BLaER1 treated with 17β-estradiol and CSF1 and Interleukin-3, amounts not matched to agents 10 nM and 100 nM (cell line): Measurements from ENCODE around the gene GNE.
"Not testable (repeated sequence)": the region's sequence is repeated elsewhere in the genome, so short reads cannot be mapped to it uniquely, and the experiment has no call there.

Experiments
- H3K27ac ChIP-seq, 11 experiments: shearing (Covaris generic); formaldehyde crosslinking; 2 replicates each; pipeline ENCODE4 v1.8.1; 2022
- H3K27me3 ChIP-seq, 11 experiments: shearing (Covaris generic); formaldehyde crosslinking; 2 replicates each; pipeline ENCODE4 v1.8.1; 2022
- H3K36me3 ChIP-seq, 11 experiments: shearing (Covaris generic); formaldehyde crosslinking; 2 replicates each; pipeline ENCODE4 v1.8.1; 2022
- H3K4me1 ChIP-seq, 10 experiments: shearing (Covaris generic); formaldehyde crosslinking; 2 replicates each; pipeline ENCODE4 v1.8.1; 2022
- H3K4me2 ChIP-seq, 11 experiments: shearing (Covaris generic); formaldehyde crosslinking; 2 replicates each; pipeline ENCODE4 v1.8.1; 2022
- H3K4me3 ChIP-seq, 10 experiments: shearing (Covaris generic); formaldehyde crosslinking; 2 replicates each; pipeline ENCODE4 v1.8.1; 2022
- H3K9ac ChIP-seq, 11 experiments: shearing (Covaris generic); formaldehyde crosslinking; 2 replicates each; pipeline ENCODE4 v1.8.1; 2022
- H3K9me3 ChIP-seq, 11 experiments: shearing (Covaris generic); formaldehyde crosslinking; replicated peaks in 1 of 11; 2 replicates each; pipeline ENCODE4 v1.8.1; 2022
- H4K20me1 ChIP-seq, 11 experiments: shearing (Covaris generic); formaldehyde crosslinking; 2 replicates each; pipeline ENCODE4 v1.8.1; 2022
- Cebpa-rat ChIP-seq, 11 experiments: shearing (Covaris generic); IDR thresholded peaks; 2 replicates each; pipeline ENCODE4 v1.8.1; 2022

The GNE gene

GRCh38 chr9:36258208-36258995 lies at the start of gene GNE:
TSS of gene GNE (minus strand) at chr9:36258448. CDS start at chr9:36249355, 9,093 bp downstream.
- Histone ChIP-seq H3K9ac (peak within 1 kb of the TSS; percentile 77 to 88 (median 85)), H3K4me3 (peak within 1 kb of the TSS; percentile 61 to 77 (median 68)), H3K27me3 (no peaks in the 10 kb centered on the region), H3K9me3 (no peaks in the 10 kb centered on the region), H4K20me1 (peaks cover 0 to 26% (median 5%) of the 10 kb centered on the region in 11 experiments; a peak in 9 of 22 replicates), H3K27ac (peak within 1 kb of the TSS; percentile 58 to 92 (median 80)), H3K4me1 (peaks cover 10 to 16% (median 14%) of the 10 kb centered on the region in 10 experiments), H3K4me2 (peak within 1 kb of the TSS; percentile 67 to 95 (median 82)), H3K36me3 (peaks cover 0 to 19% (median 8%) of the 10 kb centered on the region in 11 experiments; a peak in 7 of 22 replicates)
- no peak for TF ChIP-seq Cebpa-rat (IDR thresholded peaks at IDR 0.05)

DNA sequence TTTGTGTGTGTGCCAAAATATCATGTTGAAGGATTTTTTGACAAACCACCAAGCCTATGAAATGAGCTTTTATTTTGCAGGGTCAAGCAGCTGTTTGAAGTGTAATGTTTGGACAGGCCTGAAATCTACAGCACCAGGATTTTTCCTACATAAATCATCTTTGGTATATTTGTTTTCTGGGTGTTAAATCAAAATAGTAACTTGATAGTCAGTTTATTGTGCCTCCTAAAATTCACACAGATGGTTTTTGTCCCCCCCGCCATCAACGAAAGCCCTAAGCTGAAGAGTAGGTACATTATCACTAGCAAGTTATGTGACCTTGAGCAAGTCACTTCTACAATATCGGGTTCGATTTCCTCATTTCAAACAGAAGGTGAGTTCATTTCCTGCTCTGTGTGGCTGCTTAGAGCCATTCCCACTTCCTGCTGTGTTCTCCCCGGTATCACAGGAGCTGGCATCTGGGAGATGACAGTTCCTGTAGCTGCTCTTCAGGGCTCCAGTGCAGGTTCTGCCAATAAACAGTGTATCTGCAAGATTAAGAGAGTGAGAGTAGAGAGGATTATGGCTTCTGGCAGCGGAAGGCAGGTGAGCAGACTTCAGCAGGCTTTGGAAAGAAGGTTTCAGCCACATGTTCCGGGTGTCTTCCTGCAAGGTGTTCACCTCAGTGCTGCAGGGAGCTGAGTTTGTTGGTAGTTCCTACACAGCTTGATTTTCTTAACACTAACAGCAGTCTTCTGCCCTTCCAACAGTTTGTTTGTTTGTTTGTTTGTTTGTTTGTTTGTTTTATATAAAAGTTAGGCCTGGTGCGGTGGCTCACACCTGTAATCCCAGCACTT lies 48.4 kb upstream of the GNE start:
- Histone ChIP-seq H3K9me3 (no peaks in the 10 kb centered on the region), H3K4me1 (peaks cover 0 to 9% (median 6%) of the 10 kb centered on the region in 10 experiments; a peak in 13 of 20 replicates), H3K9ac (no peak overlapping the region), H3K4me2 (peak overlapping the region in 5 of 11 experiments; percentile 36 to 56 (median 48); a peak in 10 of 22 replicates), H3K27ac (no peak overlapping the region), H3K27me3 (no peaks in the 10 kb centered on the region), H4K20me1 (no peaks in the 10 kb centered on the region), H3K36me3 (no peaks in the 10 kb centered on the region), H3K4me3 (no peak overlapping the region)
- no peak for TF ChIP-seq Cebpa-rat (IDR thresholded peaks at IDR 0.05)

GRCh38 chr9:36304366-36304765 lies 46.1 kb upstream of the GNE start:
- H3K9ac ChIP-seq, H3K9me3 ChIP-seq, H3K4me1 ChIP-seq, H3K4me3 ChIP-seq, H3K27ac ChIP-seq, H3K4me2 ChIP-seq, H4K20me1 ChIP-seq, H3K36me3 ChIP-seq, H3K27me3 ChIP-seq: not testable (repeated sequence)

DNA sequence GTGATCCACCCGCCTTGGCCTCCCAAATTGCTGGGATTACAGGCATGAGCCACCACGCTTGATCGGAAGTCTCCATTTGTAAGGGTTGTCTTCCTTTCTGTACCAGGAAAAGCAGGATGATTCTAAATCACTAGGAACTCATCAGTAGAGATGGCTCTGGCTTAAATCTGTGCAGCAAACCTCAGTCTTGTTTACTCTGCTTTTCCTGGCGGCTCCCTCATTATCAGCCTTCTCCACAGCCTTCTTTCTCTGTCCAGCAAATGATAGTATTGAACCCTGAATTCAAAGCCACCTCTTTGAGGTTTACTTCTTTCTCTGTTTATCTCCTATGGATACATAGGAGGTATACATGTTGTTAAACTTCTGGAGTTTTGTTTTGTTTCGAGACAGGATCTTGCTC lies 43.0 kb upstream of the GNE start:
- TF ChIP-seq Cebpa-rat (IDR thresholded peaks at IDR 0.05): no peak
- Histone ChIP-seq H3K4me2 (no peak overlapping the region), H3K27ac (no peak overlapping the region), H3K4me1 (peaks cover 0 to 1% (median under 1%) of the 10 kb centered on the region in 10 experiments; a peak in 4 of 20 replicates), H4K20me1 (no peaks in the 10 kb centered on the region), H3K9ac (no peak overlapping the region), H3K36me3 (no peaks in the 10 kb centered on the region), H3K9me3 (no peaks in the 10 kb centered on the region), H3K4me3 (no peak overlapping the region), H3K27me3 (no peaks in the 10 kb centered on the region)

DNA sequence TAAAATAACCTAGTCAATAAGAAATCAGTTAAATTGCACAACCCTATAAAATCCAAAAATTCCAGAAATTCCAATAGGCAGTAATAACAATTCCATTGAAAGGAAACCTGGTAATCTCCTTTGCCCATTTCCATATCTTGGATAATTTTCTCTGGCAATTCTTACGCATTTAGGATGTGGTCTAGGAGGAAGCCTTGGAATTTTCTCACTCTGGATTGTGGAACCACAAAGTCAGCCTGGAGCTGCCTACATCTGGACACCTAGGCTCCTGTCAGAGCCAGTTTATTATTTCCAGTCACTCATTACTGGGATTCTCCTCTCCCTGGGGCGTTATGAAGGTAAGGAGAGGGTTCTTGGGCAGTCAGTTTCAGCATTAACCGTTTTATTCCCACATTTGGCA lies 40.3 kb upstream of the GNE start:
- H3K4me1 ChIP-seq: no peaks in the 10 kb centered on the region
- H3K4me3 ChIP-seq: no peak overlapping the region
- TF ChIP-seq Cebpa-rat (IDR thresholded peaks at IDR 0.05): no peak
- H3K4me2 ChIP-seq: no peak overlapping the region
- no peak overlapping the region for H3K27ac ChIP-seq
- H3K27me3 ChIP-seq: no peaks in the 10 kb centered on the region
- no peaks in the 10 kb centered on the region for H3K9me3 ChIP-seq
- H3K9ac ChIP-seq: no peak overlapping the region
- H3K36me3 ChIP-seq: no peaks in the 10 kb centered on the region
- H4K20me1 ChIP-seq: no peaks in the 10 kb centered on the region

GRCh38 chr9:36297798-36298197 lies 39.5 kb upstream of the GNE start:
- H3K4me2 ChIP-seq: no peak overlapping the region
- H3K4me3 ChIP-seq: no peak overlapping the region
- TF ChIP-seq Cebpa-rat (IDR thresholded peaks at IDR 0.05): no peak
- no peak overlapping the region for H3K27ac ChIP-seq
- no peaks in the 10 kb centered on the region for H3K36me3 ChIP-seq
- H3K9me3 ChIP-seq: no peaks in the 10 kb centered on the region
- H3K9ac ChIP-seq: no peak overlapping the region
- no peaks in the 10 kb centered on the region; a peak in 1 of 22 replicates for H4K20me1 ChIP-seq
- no peaks in the 10 kb centered on the region for H3K4me1 ChIP-seq
- H3K27me3 ChIP-seq: no peaks in the 10 kb centered on the region

DNA sequence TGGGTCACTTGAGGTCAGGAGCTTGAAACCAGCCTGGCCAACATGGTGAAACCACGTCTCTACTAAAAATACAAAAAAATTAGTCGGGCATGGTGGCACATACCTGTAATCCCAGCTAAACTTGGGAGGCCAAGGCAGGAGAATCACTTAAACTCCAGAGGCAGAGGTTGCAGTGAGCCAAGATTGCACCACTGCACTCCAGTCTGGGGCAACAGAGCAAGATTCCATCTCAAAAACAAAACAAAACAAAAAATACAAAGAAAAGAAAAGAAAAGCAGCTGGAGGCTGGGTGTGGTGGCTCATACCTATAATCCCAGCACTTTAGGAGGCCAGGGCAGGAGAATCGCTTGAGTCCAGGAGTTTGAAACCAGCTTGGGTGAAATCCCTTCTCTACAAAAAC lies 36.7 kb upstream of the GNE start:
- not testable (repeated sequence) for H3K9me3 ChIP-seq, H4K20me1 ChIP-seq, H3K4me2 ChIP-seq, H3K4me3 ChIP-seq, H3K36me3 ChIP-seq, H3K27me3 ChIP-seq, H3K9ac ChIP-seq, H3K27ac ChIP-seq, H3K4me1 ChIP-seq

- no peak for TF ChIP-seq Cebpa-rat (IDR thresholded peaks at IDR 0.05)
- Histone ChIP-seq H3K27ac (no peak overlapping the region), H3K36me3 (no peaks in the 10 kb centered on the region), H3K4me3 (no peak overlapping the region), H4K20me1 (no peaks in the 10 kb centered on the region; a peak in 1 of 22 replicates), H3K9ac (no peak overlapping the region), H3K9me3 (no peaks in the 10 kb centered on the region), H3K4me2 (no peak overlapping the region), H3K27me3 (no peaks in the 10 kb centered on the region), H3K4me1 (no peaks in the 10 kb centered on the region)
These were observed 35.7 kb upstream of the GNE start for GRCh38 chr9:36293918-36294317.

GRCh38 chr9:36293171-36293570 lies 34.9 kb upstream of the GNE start:
- Histone ChIP-seq H3K9ac (no peak overlapping the region), H3K9me3 (no peaks in the 10 kb centered on the region), H3K27ac (no peak overlapping the region), H4K20me1 (no peaks in the 10 kb centered on the region; a peak in 1 of 22 replicates), H3K4me3 (no peak overlapping the region), H3K4me1 (no peaks in the 10 kb centered on the region), H3K36me3 (no peaks in the 10 kb centered on the region), H3K27me3 (no peaks in the 10 kb centered on the region), H3K4me2 (no peak overlapping the region)
- TF ChIP-seq Cebpa-rat (IDR thresholded peaks at IDR 0.05): no peak
